Liver (tissue), 9 donors: ENCODE data around the gene C15orf62. TPM values are rescaled to one million over a fixed set of nuclear protein-coding genes. Genes with fewer than 3 reads are reported as not detected.

ENCODE experiments used
- DNase-seq: peaks from one replicate; pipeline ENCODE4 v3.0.0-alpha.2; 2017; ENCODE audit warnings: low spot score
- H3K27ac ChIP-seq, 2 donors: one replicate each; pipeline ENCODE4 v1.7.0; 2013; ENCODE audit warnings: inconsistent platforms in 2 of 2, low read length in 2 of 2, control low read depth in 1 of 2, low read depth in 1 of 2, mild to moderate bottlenecking in 1 of 2
- H3K27me3 ChIP-seq, 4 donors: one replicate each; pipeline versions ENCODE4 v1.6.1 to v1.7.0; 2013; ENCODE audit warnings: low read length in 3 of 4, inconsistent platforms in 1 of 4, mild to moderate bottlenecking in 1 of 4, moderate library complexity in 1 of 4; ENCODE audit not compliant: control insufficient read depth in 4 of 4, insufficient read depth in 4 of 4
- H3K36me3 ChIP-seq, 4 donors: one replicate each; pipeline versions ENCODE4 v1.6.1 to v1.7.0; 2013; ENCODE audit warnings: low read length in 3 of 4, mild to moderate bottlenecking in 3 of 4, low read depth in 1 of 4, moderate library complexity in 1 of 4; ENCODE audit not compliant: control insufficient read depth in 4 of 4, insufficient read depth in 3 of 4
- H3K4me1 ChIP-seq, 4 donors: one replicate each; pipeline versions ENCODE4 v1.6.1 to v1.7.0; 2013; ENCODE audit warnings: low read length in 3 of 4, mild to moderate bottlenecking in 3 of 4, moderate library complexity in 1 of 4; ENCODE audit not compliant: control insufficient read depth in 4 of 4, insufficient read depth in 4 of 4
- H3K4me3 ChIP-seq, 3 donors: one replicate each; pipeline versions ENCODE4 v1.6.1 to v1.7.0; 2013; ENCODE audit warnings: low read length in 3 of 3, control low read depth in 1 of 3, low read depth in 1 of 3, mild to moderate bottlenecking in 1 of 3
- H3K9ac ChIP-seq, 2 donors: one replicate each; pipeline ENCODE4 v1.7.0; 2013; ENCODE audit warnings: low read length in 2 of 2, mild to moderate bottlenecking in 2 of 2, moderate library complexity in 2 of 2, control low read depth in 1 of 2, low read depth in 1 of 2
- H3K9me3 ChIP-seq, 4 donors: one replicate each; pipeline versions ENCODE4 v1.6.1 to v1.7.0; 2013; ENCODE audit warnings: low read length in 3 of 4; ENCODE audit not compliant: control insufficient read depth in 4 of 4
- ATF3 ChIP-seq: IDR thresholded peaks from 2 replicates; pipeline ENCODE4 v1.6.1; 2016; ENCODE audit warnings: antibody characterized with exemption
- EGR1 ChIP-seq, 2 donors: IDR thresholded peaks; 2 replicates each; pipeline ENCODE4 v1.6.1; 2016 to 2018; ENCODE audit warnings: antibody characterized with exemption in 2 of 2, low read depth in 2 of 2
- GABPA ChIP-seq, 2 donors: IDR thresholded peaks in 1 of 2; conservative IDR thresholded peaks in 1 of 2; 2 replicates each; pipeline ENCODE4 v1.6.1; 2016; ENCODE audit warnings: antibody characterized with exemption in 2 of 2, mild to moderate bottlenecking in 1 of 2, moderate library complexity in 1 of 2
- JUND ChIP-seq, 2 donors: IDR thresholded peaks; 2 replicates each; pipeline ENCODE4 v1.6.1; 2016; ENCODE audit warnings: antibody characterized with exemption in 2 of 2
- MAX ChIP-seq: IDR thresholded peaks from 2 replicates; pipeline ENCODE4 v1.6.1; 2016; ENCODE audit warnings: antibody characterized with exemption
- NR2F2 ChIP-seq: IDR thresholded peaks from 2 replicates; pipeline ENCODE4 v1.6.1; 2016; ENCODE audit warnings: antibody characterized with exemption
- RAD21 ChIP-seq, 2 donors: IDR thresholded peaks; 2 replicates each; pipeline ENCODE4 v1.6.1; 2016; ENCODE audit warnings: antibody characterized with exemption in 2 of 2, mild to moderate bottlenecking in 2 of 2
- REST ChIP-seq: IDR thresholded peaks from 2 replicates; pipeline ENCODE4 v1.6.1; 2016; ENCODE audit warnings: antibody characterized with exemption, mild to moderate bottlenecking
- RXRA ChIP-seq, 2 donors: IDR thresholded peaks; 2 replicates each; pipeline ENCODE4 v1.6.1; 2017 to 2018; ENCODE audit warnings: antibody characterized with exemption in 2 of 2, mild to moderate bottlenecking in 1 of 2
- SP1 ChIP-seq: IDR thresholded peaks from 2 replicates; pipeline ENCODE4 v1.6.1; 2018; ENCODE audit warnings: antibody characterized with exemption, mild to moderate bottlenecking
- TAF1 ChIP-seq: conservative IDR thresholded peaks from 2 replicates; pipeline ENCODE4 v1.6.1; 2016; ENCODE audit warnings: antibody characterized with exemption, mild to moderate bottlenecking
- YY1 ChIP-seq: IDR thresholded peaks from 2 replicates; pipeline ENCODE4 v1.6.1; 2016; ENCODE audit warnings: antibody characterized with exemption, mild to moderate bottlenecking
- ZBTB33 ChIP-seq: IDR thresholded peaks from 2 replicates; pipeline ENCODE4 v1.6.1; 2016; ENCODE audit warnings: antibody characterized with exemption
- WGBS: extraction: QIAGEN DNeasy Blood & Tissue Kit; methylation state at CpG from one replicate; pipeline ENCODE4 v1.1.7; 2013; 5-methylcytosine and 5-hydroxymethylcytosine counted together
- polyA plus RNA-seq, 2 donors: library from polyadenylated mRNA; stranded (reverse) in 1 of 2; unstranded in 1 of 2; fragments of 200-250 nt in 1 of 2; fragments of >200 nt in 1 of 2; fragmentation: Nextera tagmentation in 1 of 2; extraction: Ambion mirVana in 1 of 2; gene quantifications; one replicate each; pipeline versions ENCODE4 v1.2.1 to v1.2.3, GENCODE V29; 2013 to 2015
- total RNA-seq, 2 donors: library from RNA; depleted of rRNA; stranded (reverse); fragments of >200 nt; gene quantifications; one replicate each; pipeline ENCODE4 v1.2.3, GENCODE V29; 2014
- donor health status: healthy.
- donor health status: healthy.
- donor health status: healthy.
- donor health status: healthy.
- donor health status: healthy.

C15orf62 gene
- total and polyA plus RNA-seq, 4 donors = 0.19 to 0.92 (median 0.59) TPM

- peaks cover 0 to 5% (median under 1%) of the 10 kb centered on the region in 4 donors for H3K36me3 ChIP-seq
- H3K9me3 ChIP-seq = no peaks in the 10 kb centered on the region
- no peak overlapping the region for H3K27ac ChIP-seq
- H3K9ac ChIP-seq = no peak overlapping the region
- H3K4me3 ChIP-seq = no peak overlapping the region
- no peak for TF ChIP-seq SP1
- no peak for TF ChIP-seq YY1
- no peak for TF ChIP-seq EGR1 (IDR thresholded peaks at IDR 0.05; ENCODE audit: low read depth in 2 of 2)
- TF ChIP-seq RAD21 (IDR thresholded peaks at IDR 0.05) = no peak
- DNase-seq = no peak
- no peaks in the 10 kb centered on the region for H3K27me3 ChIP-seq
- WGBS = 95% methylated on average over 8 of the region's 8 CpGs
- H3K4me1 ChIP-seq = peaks cover 5 to 24% (median 10%) of the 10 kb centered on the region in 4 donors
These were observed 20.2 kb downstream of the C15orf62 start for GRCh38 chr15:40789999-40790398.

GRCh38 chr15:40790718-40791117 is 20.9 kb downstream of the C15orf62 start:
- Histone ChIP-seq H3K27me3 (no peaks in the 10 kb centered on the region), H3K36me3 (peaks cover 0 to 5% (median under 1%) of the 10 kb centered on the region in 4 donors), H3K9ac (no peak overlapping the region), H3K27ac (no peak overlapping the region), H3K4me1 (peaks cover 5 to 22% (median 6%) of the 10 kb centered on the region in 4 donors), H3K4me3 (no peak overlapping the region), H3K9me3 (no peaks in the 10 kb centered on the region)
- 85% methylated on average over 3 of the region's 3 CpGs for WGBS
- DNase-seq = no peak
- TF ChIP-seq NR2F2 (no peak), SP1 (no peak), RAD21 (IDR thresholded peaks at IDR 0.05) (no peak), ZBTB33 (no peak), GABPA (IDR thresholded peaks at IDR 0.05 in 1 of 2, conservative IDR thresholded peaks at IDR 0.05 in 1 of 2) (no peak), EGR1 (IDR thresholded peaks at IDR 0.05; ENCODE audit: low read depth in 2 of 2) (no peak), ATF3 (no peak), JUND (IDR thresholded peaks at IDR 0.05) (no peak), REST (no peak), TAF1 (no peak), MAX (no peak), RXRA (IDR thresholded peaks at IDR 0.05) (no peak)
